Lower leg skin (tissue), 3 donors: ENCODE results near the gene PCMT1.

Experiments
- POLR2A ChIP-seq, 2 donors: fragments of 450-650 bp; IDR thresholded peaks; one replicate each; pipeline ENCODE4 v1.6.1; 2016 to 2017; ENCODE audit warnings: antibody characterized with exemption in 2 of 2, mild to moderate bottlenecking in 1 of 2, moderate library complexity in 1 of 2
- TF ChIP-seq, protein P1 (sequence below), 3 donors: fragments of 450-650 bp; IDR thresholded peaks; one replicate each; pipeline ENCODE4 v1.5.1; 2016; ENCODE audit warnings: antibody characterized with exemption in 3 of 3, mild to moderate bottlenecking in 3 of 3, moderate library complexity in 2 of 3

DNA sequence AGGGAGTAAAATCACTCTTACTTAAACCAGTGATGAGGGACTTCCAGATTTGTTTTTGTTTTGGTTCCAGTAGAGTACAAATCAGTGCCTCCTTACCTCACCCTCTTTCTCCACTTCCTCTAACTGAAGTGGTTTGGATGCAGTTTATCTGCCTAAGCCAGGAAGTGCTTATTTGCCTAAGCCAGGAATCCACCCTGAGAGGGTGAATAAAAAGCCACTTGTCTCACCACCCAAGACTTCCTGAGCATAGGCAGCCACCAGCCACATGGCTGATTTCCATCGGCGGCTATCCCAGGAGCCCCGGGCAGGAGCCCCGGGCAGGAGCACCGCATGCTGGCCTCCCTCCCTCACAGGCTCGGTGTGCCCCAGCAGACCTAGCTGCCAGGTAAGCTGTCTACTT lies 102.6 kb downstream of the PCMT1 start:
- TF ChIP-seq, protein P1, sequence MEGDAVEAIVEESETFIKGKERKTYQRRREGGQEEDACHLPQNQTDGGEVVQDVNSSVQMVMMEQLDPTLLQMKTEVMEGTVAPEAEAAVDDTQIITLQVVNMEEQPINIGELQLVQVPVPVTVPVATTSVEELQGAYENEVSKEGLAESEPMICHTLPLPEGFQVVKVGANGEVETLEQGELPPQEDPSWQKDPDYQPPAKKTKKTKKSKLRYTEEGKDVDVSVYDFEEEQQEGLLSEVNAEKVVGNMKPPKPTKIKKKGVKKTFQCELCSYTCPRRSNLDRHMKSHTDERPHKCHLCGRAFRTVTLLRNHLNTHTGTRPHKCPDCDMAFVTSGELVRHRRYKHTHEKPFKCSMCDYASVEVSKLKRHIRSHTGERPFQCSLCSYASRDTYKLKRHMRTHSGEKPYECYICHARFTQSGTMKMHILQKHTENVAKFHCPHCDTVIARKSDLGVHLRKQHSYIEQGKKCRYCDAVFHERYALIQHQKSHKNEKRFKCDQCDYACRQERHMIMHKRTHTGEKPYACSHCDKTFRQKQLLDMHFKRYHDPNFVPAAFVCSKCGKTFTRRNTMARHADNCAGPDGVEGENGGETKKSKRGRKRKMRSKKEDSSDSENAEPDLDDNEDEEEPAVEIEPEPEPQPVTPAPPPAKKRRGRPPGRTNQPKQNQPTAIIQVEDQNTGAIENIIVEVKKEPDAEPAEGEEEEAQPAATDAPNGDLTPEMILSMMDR (IDR thresholded peaks at IDR 0.05), result no peak
- no peak for TF ChIP-seq POLR2A (IDR thresholded peaks at IDR 0.05)
